Hematopoietic multipotent progenitor cell treated with erythropoietin and hydrocortisone succinate and interleukin-3 and kit ligand, for 4 days (in vitro differentiated cells): ENCODE data around the gene LYG1.
"Not testable (repeated sequence)": the region's sequence is repeated elsewhere in the genome, so short reads cannot be mapped to it uniquely, and the experiment has no call there.

Experiments used
- DNase-seq: peaks from one replicate; pipeline ENCODE4 v3.0.0-alpha.2; 2015

Gene LYG1

DNA sequence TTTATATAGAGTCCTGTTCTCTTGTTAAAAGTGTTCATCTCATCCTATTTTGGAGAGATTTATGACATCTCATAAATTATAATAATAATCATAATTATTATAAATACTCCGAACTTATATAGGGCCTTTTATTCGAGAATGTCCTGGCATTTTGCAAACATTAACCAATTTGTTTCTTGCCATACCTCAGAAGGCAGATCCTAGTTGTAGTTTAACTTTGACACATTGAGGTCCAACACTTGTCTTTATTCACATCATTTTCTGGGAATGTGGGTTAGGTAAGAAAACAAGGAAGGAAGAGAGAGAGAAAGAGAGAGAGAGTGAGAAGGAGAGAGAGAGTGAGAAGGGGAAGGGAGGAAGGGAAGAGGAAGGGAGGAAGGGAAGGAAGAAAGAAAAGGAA lies at the start of gene LYG1:
TSS of gene LYG1 (minus strand) at position 101 of the 400 bp plus-strand sequence. CDS start 5,527 bp downstream, outside the sequence.
- not testable (repeated sequence) for DNase-seq

DNA sequence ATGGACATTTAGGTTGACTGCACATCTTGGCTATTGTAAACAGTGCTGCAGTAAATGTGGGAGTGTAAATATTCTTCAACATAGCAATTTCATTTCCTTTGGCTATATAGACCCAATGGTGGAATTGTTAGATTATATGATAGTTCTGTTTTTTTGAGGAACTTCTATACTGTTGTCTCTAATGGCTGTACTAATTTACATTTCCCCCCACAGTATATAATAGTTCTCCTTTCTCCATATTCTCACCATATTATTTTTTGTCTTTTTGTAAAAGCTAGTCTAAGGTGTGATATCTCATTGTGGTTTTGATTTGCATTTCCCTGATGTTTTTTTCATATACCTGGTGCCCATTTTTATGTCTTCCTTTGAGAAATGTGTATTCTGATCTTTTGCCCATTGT lies 49.2 kb upstream of the LYG1 start:
- DNase-seq, result peak; percentile 13

DNA sequence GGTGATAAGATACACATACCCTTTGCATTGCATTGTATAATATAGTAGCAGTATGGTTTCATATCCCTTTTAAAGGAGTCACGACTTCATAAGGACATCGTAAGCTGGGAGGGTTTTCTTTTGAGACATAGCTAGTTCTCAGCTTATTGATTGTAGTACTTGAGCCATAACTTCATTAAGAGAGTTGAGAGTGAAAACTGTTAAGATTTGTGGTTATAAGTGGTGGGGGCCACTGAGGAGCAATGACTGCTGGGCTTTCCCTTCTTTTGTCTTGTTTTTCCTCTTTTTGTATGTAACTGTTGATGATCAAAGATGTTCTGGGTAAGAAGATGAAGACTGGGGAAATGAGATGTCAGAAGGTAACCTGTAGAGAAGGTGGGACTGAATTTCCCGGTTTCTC lies 47.2 kb upstream of the LYG1 start:
- no peak for DNase-seq

DNA sequence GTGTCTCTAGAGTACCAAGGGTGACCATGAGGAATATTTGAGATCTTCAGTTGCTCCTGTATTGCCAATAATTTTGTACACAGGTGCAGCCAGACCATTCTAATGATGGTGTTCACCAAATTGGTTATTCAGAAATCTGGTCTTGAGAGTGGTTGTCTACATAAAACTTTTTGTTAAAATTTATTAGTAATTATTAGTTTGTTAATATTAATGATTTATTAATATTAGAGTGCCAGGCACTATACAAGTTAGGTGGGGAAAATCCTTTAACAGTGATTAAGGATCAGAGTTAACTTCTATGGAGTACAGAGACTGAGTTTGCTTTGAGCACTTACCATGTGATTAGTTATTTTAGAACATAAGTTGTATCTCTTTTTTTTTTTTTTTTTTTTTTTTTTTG lies 45.2 kb upstream of the LYG1 start:
- no peak for DNase-seq

DNA sequence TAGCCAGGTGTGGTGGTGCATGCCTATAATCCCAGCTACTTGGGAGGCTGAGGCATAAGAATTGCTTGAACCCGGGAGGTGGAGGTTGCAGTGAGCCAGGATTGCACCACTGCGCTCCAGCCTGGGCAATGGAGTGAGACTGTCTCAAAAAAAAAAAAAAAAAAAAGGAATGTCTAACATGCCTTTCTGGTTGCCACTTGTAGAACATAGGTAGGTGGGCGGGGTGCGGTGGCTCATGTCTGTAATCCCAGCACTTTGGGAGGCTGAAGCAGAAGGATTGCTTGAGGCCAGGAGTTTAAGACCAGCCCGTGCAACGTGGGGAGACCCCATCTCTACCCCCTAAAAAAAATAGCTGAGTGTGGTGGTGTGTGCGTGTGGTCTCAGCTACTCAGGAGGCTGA lies 44.4 kb upstream of the LYG1 start:
- DNase-seq, result not testable (repeated sequence)

DNA sequence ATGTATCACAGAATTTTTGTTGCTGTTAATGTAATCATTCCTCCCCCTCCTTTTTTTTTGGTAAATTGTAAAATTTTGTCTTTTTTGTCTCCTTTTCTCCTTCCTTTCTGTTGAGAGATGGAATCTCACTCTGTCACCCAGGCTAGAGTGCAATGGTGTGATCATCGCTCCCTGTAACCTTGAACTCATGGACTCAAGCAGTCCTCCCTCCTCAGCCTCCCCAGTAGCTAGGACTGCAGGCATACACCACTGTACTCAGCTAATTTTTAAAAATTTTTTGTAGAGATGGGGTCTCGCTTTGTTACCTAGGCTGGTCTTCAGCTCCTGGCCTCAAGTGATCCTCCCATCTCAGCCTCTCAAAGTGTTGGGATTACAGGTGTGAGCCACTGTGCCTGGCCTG lies 41.5 kb upstream of the LYG1 start:
- no peak for DNase-seq

DNA sequence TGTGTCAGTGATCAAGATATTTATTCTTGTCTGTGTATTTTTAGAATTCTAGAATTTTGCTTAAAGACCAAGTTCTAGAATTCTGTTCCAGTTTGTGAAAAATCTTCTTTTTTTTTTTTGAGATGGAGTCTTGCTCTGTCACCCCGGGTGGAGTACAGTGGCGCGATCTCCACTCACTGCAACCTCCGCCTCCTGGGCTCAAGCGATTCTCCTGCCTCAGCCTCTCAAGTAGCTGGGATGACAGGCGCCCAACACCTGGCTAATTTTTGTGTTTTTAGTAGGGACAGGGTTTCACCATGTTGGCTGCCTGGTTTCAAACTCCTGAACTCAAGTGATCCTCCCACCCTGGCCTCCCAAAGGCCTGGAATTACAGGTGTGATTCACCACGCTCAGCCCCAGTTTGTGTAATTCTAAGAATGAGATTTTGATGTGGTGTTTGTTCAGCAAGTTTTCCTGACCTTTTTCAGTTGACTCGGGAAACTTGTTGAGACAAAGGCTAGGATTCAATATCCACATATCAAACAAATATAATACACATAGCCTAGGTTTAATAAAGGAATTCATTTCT lies 39.8 kb upstream of the LYG1 start:
- DNase-seq, result no peak

DNA sequence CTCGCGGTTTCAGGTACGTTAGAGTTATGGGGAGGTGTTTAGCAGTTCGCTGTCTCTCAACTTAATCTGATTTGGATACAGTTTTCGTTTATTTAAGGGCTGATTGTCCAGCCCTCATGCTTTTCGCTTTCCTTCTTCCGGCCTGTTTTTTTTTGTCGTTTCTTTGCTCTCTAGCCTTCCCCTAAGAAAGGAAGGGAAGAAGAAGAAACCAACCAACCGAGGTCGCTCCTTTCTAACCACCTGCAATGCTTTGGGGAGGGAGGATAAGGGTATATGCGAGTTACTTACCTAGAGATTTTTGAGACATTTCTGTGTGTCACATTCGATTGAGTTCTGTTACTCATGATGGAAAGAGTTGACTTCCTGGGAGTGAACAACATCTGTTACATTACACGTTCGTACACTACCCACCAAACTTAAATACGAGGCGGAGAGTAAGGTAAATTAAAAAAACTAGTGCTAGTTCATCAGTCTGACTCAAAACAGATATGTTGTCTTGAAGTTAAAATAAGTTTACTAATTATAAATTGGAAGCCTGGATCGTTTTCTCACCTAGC lies 37.1 kb upstream of the LYG1 start:
- peak; percentile 48 for DNase-seq

DNA sequence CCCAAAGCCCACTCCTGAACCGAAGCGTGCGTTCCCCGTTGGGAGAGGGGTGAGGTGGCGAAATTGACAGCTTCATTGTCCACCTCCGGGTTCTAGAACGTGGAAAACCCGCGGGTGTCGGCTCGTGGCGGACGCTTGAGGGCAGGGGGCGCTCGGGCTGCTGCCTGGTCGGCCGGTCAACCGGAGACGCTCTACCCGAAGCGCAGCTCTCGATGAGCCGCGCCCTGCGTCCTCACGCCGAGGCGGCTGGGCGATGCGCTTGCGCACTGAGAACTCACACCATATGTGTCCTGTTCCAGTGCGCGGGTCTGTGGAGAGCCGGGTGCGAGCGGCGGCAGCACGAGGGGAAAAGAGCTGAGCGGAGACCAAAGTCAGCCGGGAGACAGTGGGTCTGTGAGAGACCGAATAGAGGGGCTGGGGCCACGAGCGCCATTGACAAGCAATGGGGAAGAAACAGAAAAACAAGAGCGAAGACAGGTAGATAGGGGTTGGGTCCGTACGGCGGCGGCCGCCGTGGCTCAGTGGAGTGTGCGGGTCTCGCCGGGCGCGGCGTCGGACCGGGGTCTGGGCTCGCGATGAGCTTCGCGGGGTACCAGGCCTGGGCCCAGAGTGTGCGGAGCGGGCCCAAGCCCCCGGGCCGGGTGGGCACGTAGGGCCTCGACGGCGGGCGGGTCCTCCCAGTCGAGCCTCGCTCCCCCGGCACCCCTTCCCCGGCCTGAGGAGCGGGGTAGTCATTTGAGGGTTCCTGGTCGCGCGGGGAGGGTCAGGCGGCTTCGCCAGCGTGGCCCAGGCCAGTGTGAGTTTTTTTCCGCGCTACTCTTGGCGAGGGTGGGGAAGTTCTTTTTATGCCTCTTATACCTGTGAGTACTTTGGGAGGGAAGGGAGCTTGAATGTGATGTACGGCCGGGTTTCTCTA lies 36.4 kb upstream of the LYG1 start, which contains the start of gene EIF5B:
TSS of gene EIF5B (plus strand) at position 277 of the 916 bp plus-strand sequence. CDS start at position 443, 166 bp downstream.
- DNase-seq, result peak; percentile 99

DNA sequence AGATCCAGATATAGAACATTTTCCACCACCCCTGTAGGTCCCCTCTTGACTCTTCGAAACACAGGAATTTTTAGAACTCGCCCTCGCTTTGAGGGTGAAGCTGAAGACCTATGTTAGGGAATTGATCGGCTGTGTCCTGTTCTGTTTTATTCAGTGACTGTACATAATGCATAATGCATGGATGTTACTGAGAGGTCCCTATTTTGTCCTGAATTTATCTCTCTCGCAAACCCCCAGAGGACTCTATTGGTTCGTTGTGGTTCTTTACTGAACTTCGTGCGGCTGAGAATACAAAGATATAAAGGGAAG lies 35.8 kb upstream of the LYG1 start:
- DNase-seq, result no peak

DNA sequence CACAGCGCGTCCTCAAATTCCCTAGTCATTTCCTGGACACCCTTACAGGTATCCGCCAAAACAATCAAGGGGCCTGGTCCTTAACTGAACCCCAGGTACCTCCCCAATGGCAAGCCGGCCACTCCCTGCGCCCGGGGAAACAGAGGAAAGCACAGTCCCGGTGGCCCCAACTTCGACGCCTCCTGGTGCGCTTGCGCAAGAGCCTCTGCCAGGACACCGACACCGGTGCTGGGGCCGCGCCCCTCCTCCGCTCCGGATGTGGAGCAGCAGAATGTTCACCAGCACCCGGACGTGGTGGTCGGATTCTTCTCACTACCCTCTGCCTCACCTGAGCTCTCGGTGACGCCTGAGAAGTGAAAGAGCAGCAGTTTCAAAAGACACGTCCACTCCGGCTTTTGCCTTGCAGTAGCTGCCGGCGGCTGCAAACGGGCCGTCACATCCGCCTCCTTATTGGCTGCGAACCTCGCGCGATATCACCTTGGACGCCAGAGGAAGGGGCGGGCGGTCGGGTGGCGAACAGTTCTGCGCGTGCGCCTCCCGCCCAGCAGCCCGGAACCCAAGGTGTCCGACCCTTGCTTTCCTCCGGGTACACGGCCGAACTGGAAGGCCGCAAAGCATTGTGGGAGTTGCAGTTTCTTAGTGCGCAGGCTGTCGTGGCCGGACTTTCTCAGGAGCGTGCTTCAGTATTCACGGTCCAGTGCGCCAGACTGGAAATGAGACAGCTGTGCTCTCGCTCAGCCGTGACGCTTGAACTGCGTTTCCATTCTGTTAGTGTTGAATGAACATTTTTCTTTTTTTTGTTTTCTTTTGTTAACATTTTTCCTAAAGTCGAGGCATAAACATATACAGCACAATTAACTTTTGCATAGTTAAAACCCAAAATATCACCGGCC lies 35.2 kb upstream of the LYG1 start, which contains the start of gene TXNDC9:
TSS of gene TXNDC9 (minus strand) at position 423 of the 893 bp plus-strand sequence. CDS start 3,123 bp downstream, outside the sequence.
- DNase-seq, result peak; percentile 100

DNA sequence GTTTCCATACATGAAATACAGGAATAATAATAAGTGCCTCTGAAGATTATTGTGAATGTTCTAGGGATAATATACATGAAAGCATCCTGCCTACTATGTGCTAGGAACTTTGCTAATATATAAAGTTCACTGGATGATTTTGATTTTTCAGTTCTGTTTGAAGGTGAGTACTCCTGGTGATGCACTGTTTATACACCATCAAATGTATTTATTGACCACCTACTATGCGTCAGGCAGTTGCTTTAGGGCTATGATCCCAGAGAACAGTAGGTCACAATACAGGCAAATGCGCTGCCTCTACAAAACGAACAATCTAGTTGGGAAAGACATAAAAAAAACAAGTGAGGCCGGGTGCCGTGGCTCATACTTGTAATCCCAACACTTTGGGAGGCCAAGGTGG lies 24.4 kb upstream of the LYG1 start:
- no peak for DNase-seq

DNA sequence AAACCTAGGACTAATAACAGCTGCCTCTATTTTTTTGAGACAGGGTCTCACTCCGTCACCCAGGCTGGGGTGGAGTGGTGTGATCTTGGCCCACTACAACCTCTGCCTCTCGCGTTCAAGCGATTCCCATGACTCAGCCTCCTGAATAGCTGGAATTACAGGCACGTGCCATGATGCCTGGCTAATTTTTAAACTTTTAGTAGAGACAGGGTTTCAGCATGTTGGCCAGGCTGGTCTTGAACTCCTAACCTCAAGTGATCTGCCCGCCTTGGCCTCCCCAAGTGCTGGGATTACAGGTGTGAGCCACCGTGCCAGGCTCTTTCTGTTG lies 16.8 kb upstream of the LYG1 start:
- not testable (repeated sequence) for DNase-seq

DNA sequence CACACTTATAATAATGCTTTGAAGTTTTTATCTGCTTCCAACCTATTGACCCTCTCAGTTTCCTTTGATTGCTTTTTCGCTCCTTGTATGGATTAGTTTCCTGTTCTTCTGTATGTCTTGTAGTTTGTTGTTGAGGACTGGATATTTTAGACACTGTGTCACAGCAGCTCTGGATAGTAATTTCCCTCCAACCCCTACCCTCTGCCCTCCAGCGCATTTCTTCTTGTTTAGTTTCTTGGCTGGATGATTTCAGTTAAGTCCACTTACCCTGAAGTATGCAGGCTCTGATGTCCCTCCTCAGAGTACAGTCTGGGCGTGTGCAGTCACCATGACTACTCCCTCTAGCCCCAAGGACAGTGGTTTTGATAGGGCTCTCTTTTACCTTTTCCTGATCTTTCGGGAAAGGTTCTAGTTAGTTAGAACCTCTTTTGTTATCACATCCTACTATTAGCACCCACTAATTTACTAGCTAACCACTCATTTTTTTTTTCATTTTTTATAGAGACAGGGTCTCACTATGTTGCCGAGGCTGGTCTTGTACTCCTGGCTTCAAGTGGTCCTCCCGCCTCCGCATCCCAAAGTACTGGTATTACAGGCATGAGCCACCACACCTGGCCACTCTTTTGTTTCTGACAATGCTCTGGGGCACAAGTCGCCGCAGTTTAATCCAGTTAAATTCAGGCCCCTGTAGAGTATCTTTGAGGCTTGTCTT lies 16.3 kb upstream of the LYG1 start:
- no peak for DNase-seq

DNA sequence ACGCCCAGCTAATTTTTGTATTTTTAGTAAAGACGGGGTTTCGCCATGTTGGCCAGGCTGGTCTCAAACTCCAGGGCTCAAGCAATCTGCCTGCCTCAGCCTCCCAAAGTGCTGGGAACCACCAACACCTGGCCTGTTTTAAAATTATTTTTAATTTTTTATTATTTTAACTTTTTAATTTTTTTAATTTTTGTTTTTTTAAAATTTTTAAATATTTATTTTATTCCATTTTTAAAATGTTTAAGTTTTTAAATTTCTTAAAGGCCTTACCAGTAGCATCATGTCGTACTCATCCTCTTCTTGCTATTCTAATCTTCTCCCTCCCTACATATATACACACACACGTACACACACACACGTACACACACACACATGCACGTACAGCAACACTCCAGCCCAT lies 1.4 kb downstream of the LYG1 start:
- no peak for DNase-seq

DNA sequence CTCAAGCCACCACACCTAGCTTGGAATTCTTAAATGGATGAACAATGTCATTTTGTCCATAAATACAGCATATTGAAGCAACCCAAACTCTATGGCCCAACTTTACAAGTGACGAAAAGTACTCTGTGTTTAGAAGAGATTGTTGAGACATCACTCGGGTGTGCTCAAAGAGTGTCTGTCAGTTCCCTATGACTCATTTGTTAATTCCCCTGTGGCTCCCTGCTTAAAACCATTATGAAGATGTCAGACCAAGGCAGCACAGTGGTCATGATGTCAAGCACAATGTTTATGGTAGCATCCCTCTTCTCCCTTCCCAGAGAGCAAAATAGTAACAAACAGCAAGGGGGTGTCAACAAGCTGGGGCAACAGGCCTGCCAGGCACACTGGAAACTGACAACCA lies 3.0 kb downstream of the LYG1 start:
- no peak for DNase-seq

DNA sequence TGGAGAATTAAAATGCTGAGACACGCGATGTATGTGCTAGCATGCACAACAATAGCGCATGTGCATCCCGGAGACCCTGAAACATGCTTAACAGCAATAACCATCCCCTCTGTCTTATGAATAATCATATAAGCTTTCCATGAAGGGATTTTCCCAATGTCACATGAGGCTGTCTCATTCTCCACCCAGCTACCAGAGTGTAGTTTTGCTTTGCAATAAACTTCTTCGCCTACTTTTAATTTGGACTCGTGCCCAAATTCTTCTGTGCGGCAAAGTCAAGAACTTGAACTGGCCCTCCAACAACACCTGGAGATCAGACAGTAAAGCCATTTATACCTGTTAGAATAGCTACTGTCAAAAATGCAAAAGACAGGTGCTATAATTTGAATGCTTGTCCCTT lies 15.5 kb downstream of the LYG1 start:
- DNase-seq, result no peak

DNA sequence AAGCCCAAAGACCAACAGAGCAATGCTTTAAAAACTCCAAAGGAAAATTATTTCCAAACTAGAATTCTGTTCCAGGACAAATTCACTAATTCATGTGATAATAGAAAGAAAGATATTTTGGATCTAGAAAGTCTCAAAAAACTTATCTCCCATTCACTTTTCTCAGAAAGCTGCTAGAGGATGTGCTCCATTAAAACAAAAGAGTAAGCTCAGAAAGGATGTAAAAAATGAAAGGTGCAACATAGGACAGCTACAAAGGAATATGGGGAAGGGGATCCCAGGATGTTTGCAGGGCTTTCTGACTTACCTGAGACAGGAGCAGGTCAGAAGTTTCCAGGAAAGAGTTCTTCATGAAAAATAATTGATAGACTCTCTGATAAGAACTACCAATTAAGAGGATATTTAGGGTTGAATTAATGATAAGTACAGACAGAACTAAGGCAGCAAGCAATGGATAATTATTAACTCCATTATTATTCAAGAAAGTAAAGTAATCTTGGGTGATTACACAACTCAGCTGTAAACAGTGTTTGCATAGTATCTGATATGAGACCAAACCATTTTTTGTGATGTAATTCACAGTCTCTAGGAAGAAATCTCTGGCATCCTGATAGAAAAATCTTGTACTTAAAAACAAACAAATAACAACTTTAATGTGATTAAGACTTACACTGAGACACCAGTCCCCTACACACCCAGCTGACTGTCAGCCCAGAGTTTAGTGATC lies 20.9 kb downstream of the LYG1 start:
- no peak for DNase-seq

DNA sequence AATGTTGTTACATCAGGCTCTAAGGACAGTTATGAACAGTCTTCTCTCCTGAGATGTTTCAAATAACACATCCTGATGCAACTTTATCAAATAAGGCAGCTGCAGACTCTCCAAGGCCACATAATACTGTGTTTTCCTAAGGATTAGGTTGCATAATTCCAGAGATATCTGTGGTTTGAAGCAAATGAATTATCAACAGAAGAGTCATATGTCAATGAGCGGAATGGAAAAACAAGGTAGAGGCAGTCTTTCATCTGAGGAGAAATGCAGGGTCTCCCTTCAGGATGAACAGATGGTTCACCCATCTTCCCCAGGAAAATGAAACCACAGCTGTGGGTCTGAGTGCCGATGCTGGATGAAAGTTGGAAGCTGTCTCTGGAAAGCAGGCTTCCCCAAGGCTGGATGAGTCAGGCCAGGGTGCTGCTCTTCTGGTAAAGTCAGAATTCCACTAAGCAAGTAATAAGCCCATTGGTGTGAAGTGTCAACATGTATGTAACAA lies 22.2 kb downstream of the LYG1 start:
- no peak for DNase-seq

DNA sequence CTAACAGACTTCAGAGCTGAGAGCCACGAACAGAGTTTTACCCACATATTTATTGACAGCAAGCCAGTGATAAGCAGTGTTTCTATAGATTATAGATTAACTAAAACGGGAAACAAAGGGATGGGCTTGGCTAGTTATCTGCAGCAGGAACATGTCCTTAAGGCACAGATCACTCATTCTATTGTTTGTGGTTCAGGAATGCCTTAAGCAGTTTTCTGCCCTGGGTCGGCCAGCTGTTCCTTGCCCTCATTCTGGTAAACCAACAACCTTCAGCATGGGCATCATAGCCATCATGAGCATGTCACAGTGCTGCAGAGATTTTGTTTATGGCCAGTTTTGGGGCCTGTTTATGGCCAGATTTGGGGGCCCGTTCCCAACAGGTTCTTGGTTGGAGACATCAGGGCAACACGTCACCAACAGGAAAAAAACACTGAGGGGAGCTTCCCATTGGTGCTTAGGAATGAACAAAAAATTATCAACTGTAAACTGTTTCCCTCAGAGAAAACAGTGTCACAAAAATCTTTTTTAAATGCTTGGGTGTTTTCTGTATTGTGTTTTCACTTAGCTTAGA lies 22.7 kb downstream of the LYG1 start:
- DNase-seq, result not testable (repeated sequence)

DNA sequence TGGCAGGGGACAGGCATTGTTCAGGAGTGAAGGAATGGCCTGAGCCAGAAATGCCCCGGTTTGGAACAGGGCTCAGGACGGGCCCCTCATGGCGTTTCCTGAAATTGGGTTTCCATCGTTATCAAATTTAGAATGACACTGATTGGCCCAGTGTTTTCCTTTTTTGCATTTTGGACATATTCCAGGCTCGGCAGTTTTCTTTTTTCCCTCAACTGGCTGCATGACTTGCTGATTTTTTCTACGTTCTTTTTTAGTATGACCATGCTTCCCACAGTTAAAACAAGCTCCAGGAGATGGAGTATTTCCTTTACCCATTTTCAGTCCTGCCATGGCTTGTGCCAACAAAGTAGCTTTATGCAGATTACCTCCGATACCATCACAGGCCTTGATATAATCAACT lies 25.1 kb downstream of the LYG1 start:
- peak; percentile 13 for DNase-seq
